HG02870 (cell line): Measurements from ENCODE around the gene KIF26B.
"Not testable (repeated sequence)": the region's sequence is repeated elsewhere in the genome, so short reads cannot be mapped to it uniquely, and the experiment has no call there.

Experiments used
- ATAC-seq: cut with Tn5 transposase; IDR thresholded peaks from one replicate; pipeline ENCODE4 v1.9.1; 2021; ENCODE audit warnings: mild to moderate bottlenecking, moderate library complexity; ENCODE audit not compliant: unreplicated experiment

Gene KIF26B

GRCh38 chr1:245154429-245155271 lies at the start of gene KIF26B:
Gene KIF26B (plus strand): TSS chr1:245154985. CDS start chr1:245155425, 440 bp downstream.
- ATAC-seq: no peak

GRCh38 chr1:245105042-245105441 lies 49.7 kb upstream of the KIF26B start:
- no peak for ATAC-seq

GRCh38 chr1:245105815-245106410 lies 48.9 kb upstream of the KIF26B start:
- no peak for ATAC-seq

- ATAC-seq: no peak
These were observed 47.0 kb upstream of the KIF26B start for GRCh38 chr1:245107776-245108114.

- ATAC-seq: no peak
These were observed 46.5 kb upstream of the KIF26B start for GRCh38 chr1:245108246-245108645.

- ATAC-seq: no peak
These were observed 45.9 kb upstream of the KIF26B start for GRCh38 chr1:245108909-245109308.

GRCh38 chr1:245110406-245110805 lies 44.4 kb upstream of the KIF26B start:
- no peak for ATAC-seq

- ATAC-seq: no peak
These were observed 43.7 kb upstream of the KIF26B start for GRCh38 chr1:245111073-245111472.

- ATAC-seq: no peak
These were observed 41.1 kb upstream of the KIF26B start for GRCh38 chr1:245113649-245114048.

- ATAC-seq: no peak
These were observed 38.7 kb upstream of the KIF26B start for GRCh38 chr1:245116131-245116530.

- ATAC-seq: no peak
These were observed 38.0 kb upstream of the KIF26B start for GRCh38 chr1:245116751-245117150.

GRCh38 chr1:245118066-245118465 lies 36.7 kb upstream of the KIF26B start:
- no peak for ATAC-seq

- no peak for ATAC-seq
These were observed 36.0 kb upstream of the KIF26B start for GRCh38 chr1:245118806-245119205.

- ATAC-seq: no peak
These were observed 33.3 kb upstream of the KIF26B start for GRCh38 chr1:245121523-245121922.

- ATAC-seq: no peak
These were observed 30.5 kb upstream of the KIF26B start for GRCh38 chr1:245124241-245124640.

GRCh38 chr1:245124644-245125043 lies 30.1 kb upstream of the KIF26B start:
- no peak for ATAC-seq

- no peak for ATAC-seq
These were observed 28.3 kb upstream of the KIF26B start for GRCh38 chr1:245126530-245126929.

GRCh38 chr1:245128381-245129101 lies 26.2 kb upstream of the KIF26B start:
- no peak for ATAC-seq

- no peak for ATAC-seq
These were observed 25.2 kb upstream of the KIF26B start for GRCh38 chr1:245129319-245130240.

- ATAC-seq: not testable (repeated sequence)
These were observed 24.3 kb upstream of the KIF26B start for GRCh38 chr1:245130281-245131025.
